T-helper 2 cell (primary cell): ENCODE measurements around the gene SVIP.

Experiments
- DNase-seq, 5 experiments: peaks; one replicate each; pipeline versions ENCODE4 v3.0.0 to v3.0.0-alpha.2; 2012 to 2022
- total RNA-seq, 2 donors: gene quantifications; one replicate each; lab custom pipeline; 2026; lab: John Stamatoyannopoulos, UW

Gene SVIP, protein sequence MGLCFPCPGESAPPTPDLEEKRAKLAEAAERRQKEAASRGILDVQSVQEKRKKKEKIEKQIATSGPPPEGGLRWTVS
- total RNA-seq: 29.6 to 47.3 reads per million in 2 donors

DNA sequence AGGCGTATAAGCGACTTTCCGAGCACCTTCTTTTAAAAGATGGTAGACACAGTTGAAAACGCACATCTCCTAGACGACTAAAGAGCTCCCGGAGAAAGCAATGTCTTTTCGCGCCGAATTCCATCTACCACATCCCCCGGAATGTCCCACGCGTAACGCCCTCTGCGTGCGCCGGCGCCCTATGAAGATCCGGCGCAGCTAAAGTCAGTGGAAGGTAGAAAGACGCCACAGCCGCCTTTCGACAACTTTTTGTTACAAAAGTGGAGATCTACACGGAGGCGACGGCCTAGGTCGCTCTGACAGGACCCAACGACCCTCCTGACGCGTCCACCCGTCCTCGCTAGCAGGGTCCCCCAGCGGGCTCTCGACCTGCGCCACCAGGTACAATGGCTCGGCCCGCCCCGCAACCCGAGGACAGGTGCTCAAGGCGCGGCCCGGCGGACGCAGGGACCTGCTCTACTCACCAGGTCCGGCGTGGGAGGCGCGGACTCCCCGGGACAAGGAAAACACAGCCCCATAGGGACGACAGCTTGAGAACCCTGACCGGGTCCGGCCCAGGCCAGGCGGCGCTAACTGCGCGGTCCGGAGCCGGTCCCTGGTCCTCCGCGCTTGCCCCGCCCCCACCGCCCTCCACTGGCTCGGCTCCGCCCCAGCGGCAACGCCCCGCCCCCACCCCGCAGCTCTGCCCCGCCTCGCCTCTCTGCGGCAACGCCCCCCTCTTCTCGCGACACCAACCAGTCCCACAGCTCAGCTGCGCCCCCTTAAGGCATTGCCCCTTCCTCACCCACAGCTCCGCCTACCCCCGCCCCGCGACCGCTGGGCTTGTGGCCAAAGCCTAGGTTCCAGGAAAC, at the start of gene SVIP:
Gene SVIP, minus strand, starts transcription at position 571 of the 851 bp plus-strand sequence. Its CDS starts 53 bp downstream, at position 518.
- DNase-seq: peak; percentile 84 to 90 (median 89)

DNA sequence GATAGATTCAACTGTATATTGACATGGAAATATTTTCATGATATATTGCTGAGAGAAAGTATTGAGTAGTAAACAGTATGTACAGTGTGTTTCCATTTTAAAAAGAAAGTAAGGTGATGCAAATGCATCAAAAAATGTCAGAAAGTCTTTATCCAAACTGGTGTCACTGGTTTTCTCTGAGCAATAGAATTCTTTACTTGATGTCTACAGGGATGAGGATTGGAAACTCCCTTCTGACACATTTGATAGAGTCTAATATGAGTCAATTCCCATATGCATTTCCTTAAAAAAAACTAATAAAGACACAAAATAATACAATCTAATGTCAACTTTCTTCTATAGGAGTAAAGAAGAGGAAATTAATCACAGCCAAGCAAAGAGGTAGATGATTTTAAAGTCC, 49.0 kb upstream of the SVIP start:
- DNase-seq: no peak

DNA sequence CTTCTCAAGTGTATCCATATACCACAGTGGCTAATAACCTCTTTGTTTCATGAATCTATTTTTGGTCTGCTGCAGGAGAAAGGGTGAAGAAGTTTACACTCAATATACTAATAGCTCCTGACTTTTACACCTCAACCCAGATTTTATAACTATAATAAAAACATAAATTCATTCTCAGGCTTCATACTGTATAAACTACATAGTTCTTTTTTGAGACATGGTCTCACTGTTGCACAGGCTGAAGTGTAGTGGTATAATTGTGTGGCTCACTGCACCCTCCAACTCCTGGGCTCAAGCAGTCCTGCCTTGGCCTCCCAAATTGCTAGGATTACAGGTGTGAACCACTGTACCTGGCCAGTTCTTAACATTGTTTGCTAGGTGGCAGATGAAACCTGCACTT, 48.4 kb upstream of the SVIP start:
- DNase-seq: no peak

DNA sequence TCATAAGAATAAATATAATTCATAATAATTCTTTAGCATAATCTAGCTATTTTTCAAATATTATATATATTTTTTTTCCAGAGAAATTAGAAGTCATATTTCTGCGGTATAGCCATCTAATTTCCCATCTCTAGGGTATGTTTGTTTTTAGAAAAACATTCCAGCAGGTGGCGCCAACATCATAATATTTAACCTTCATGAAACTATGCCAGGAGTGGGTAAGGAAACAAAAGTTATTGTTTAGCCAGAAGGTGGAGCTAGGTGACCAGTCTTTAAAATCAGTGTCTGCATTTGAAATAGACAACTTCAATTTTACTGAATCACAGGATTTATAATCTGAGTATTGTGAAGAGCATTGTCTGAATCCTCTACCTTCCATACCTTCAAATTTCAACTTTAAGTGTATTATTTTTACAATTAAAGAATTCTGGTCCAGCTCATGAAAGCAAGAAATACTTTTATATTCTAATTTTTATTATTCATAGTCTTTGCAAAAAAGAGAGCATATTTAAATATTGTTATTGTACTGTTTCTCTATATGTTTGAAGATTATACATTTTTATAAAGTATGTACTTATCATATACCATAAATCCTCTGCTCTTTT, 46.4 kb upstream of the SVIP start:
- DNase-seq: peak in 3 of 5 experiments; percentile 16 to 74 (median 34)

DNA sequence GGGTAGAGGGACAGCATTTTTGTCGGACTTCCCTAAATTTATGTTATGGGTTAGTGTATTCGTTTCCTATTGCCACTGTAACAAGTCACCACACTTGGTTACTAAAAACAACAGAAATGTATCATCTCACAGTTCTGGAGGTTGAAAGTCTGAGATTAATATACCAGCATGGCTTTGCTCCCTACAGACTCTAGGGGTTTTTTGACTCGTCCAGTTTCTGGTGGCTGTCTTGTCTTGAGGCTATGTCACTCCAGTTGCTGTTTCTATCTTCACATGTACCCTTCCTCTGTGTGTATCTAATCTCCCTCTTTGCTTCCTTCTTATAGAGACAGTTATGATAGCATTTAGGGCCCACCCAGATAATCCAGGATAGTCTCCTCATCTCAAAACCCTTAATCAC, 39.7 kb upstream of the SVIP start:
- no peak for DNase-seq

DNA sequence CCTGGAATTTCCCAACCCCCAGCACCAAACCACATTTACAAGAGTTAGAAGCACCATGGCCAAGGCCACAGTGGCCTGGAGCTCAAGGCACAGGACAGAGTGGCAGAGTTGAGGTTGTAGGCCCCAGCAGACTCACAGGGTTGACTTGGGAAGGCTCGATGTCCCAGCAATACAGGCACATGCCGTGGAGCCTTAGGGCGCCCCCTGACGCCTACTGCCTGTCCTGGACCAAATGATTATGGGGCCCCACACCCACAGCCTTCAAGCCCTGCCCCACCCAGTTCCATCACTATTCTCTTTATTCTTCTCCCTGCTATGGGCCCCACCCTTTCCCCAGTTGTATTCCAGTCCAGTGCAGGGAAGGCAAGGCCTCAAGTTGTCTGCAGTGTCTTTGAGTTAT, 30.6 kb upstream of the SVIP start, which contains the start of gene CCDC179:
Gene CCDC179, minus strand, starts transcription at position 234 of the 400 bp plus-strand sequence. Its CDS starts 53 bp downstream, at position 181.
- no peak for DNase-seq

DNA sequence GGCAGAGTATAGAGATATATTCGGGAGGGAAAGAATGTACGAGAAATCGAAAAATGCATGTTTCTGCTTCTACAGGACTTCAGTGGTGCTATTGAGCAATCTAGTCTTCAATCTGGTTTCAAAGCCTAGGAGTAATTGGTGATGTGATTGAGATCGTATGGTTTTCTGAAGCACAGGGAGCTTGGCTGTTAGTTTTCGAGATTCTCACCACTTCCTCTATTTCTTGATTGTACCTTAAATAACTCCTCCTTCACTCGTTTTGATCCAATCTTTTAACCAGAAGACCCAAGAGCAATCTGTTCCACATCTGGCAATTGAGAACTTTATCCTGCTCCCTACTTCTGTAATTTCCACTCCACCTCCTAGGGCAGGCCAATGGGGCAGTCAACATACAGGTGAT, 30.2 kb upstream of the SVIP start:
- DNase-seq: no peak

DNA sequence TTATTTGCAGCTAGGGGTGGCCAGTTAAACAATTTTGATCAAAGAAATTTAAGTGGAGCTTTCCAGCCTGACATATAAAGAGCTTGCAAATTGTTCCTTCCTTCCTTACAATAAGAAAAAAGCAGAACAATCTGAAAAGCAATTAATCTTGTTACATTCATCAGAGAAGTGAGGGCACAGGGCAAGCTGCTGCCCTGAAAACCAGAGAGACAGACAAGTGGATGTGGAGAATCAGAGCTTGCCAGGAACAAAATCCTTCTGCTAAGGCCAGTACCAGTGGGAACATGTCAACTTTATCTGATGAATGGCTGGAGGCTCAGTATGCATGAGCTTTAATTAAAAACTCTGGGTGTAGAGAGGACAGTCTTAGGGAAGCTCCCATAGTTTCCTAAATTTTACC, 21.9 kb upstream of the SVIP start:
- no peak for DNase-seq

DNA sequence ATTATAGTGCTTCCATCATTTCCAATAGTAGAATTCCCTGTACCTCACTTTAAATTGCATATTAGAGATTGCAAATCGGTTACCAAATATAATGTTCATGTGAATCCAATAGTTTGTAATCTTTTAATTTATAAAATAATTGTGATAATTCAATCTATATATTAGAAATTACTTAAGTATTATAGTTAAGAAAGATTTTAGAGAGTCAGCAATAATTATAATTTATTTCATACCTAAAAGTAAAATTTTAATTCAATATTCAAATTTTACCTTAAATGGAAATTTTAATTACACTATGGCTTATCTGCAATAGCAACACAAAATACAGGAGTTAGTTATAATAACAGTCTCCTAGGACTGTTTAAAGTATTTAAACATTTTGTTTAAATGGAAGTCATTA, 17.1 kb upstream of the SVIP start:
- DNase-seq: no peak

DNA sequence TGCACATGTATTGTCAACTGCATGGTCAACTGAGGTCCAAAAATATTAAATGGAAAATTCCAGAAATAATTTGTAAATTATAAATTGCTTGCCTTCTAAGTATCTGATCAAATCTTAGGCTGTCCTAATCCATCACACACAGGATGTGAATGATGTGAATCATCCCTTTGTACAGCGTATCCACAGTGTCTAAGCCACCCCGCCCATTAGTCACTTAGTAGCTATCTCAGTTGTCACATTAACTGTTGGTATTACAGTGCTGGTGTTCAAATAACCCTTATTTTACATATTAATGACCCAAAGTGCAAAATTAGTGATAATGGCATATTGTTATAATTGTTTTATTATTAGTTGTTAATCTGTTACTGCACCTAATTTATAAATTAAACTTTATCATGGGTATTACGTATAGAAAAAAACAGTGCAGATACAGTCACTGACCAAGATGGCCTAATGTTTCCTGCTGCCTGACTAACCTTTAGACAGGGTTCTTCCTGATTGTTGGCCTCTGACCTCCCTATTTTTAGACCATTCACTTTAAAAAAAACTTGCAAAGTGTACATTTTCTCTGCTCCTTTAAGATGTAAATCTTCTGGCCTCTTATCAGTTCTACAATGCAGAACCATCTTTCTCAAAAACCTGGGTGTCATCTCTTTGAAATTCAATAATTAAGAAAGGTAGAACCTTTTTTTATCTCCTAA, 2.9 kb upstream of the SVIP start:
- no peak for DNase-seq

DNA sequence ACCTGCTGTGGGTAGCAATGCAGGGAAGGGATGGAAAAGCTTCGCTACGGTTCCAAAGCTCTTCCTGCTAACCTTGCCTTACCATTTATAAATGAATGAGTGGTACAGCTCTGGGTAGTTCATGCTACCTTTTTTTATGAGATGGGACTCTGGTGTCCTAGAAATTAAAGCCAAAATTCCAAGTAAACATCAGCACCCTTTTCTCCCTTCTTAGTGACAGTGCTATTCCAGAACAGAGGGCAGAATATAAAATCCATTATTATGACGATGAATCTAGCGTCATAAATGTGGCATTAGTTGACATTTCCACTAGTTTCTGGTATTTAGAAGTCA, 447 bp upstream of the SVIP start:
- no peak for DNase-seq

DNA sequence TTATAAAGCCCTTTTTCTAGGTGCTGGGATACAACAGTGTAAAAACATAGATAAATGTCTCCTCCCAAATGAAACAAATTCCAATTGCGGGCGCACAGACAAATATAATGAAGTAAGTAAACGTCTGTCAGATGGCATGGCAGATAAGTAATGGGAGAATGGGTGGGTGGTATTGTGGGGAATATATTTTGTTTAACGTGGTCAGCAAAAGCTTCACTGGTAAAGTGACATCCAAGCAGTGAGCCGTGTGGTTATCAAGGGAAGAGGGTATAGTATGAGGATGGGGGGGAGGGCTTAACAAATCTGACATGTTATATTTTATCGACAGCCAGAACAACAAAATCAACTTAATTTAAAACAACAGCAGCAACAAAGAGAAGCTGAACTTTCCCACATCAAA, 1.2 kb downstream of the SVIP start:
- DNase-seq: peak in 1 of 5 experiments; percentile 10

DNA sequence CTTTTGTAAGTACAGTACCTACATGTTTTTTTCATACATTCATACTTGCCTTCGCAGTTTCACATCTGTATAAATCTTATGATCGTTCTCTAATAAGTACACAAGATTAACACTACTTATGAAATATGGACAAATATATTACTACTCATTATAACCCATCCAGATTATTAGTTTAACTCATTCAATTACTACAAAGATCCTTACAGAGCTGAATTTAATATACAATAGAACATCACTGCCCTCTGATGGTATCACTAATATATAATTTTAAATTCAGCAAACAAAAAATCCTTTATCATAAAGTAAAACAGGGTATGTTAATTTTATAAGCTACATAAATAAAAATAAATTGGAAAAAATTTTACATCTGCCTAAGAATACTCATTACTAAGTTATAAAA, 7.4 kb downstream of the SVIP start:
- DNase-seq: no peak

DNA sequence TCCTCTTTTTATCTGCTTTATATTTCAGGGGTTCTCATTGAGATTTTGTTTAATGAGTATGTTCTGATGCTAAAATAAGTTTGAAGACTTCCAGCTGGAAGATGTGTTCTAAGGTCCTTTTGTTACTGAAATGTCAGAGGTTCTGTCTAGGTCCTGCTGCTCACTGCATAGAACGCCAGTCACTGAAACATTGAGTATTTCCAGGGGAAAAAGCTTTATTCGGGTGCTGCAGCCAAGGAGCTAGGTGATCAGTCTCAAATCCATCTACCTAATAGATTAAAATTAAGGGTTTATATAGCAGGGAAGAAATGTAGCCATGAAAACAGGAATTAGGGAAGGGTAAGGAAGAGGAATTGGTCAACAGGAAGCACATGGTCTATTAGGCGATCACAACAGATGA, 19.7 kb downstream of the SVIP start:
- no peak for DNase-seq

DNA sequence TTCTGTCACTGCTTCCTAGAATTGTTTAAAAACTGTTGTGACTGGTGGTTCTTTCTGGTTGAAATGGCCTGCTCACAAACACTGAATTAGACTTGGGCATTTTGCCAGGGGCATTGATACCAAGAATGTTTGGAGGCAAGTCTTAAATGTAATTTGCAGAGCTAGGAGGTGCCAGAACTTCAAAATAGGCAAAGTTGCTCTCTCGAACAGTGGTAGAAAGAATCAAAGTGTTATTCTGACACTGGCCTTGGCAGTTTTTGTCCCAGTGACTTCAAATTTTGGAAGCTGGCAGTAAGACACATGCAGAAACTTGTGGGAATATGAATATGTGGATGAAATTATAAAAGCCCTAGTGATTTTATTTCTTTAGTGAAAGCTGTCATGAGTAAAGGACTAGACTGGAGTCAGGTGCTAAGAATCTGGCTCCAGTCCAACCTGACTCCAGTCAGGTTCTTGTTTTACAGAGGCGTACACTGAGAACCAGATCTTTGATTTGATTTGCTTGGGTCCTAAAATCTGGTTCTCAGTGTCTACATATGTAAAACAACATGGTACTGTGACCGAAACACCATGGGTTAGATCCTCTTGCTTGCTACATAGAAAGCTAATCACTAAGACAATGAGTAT, 20.9 kb downstream of the SVIP start:
- DNase-seq: no peak

DNA sequence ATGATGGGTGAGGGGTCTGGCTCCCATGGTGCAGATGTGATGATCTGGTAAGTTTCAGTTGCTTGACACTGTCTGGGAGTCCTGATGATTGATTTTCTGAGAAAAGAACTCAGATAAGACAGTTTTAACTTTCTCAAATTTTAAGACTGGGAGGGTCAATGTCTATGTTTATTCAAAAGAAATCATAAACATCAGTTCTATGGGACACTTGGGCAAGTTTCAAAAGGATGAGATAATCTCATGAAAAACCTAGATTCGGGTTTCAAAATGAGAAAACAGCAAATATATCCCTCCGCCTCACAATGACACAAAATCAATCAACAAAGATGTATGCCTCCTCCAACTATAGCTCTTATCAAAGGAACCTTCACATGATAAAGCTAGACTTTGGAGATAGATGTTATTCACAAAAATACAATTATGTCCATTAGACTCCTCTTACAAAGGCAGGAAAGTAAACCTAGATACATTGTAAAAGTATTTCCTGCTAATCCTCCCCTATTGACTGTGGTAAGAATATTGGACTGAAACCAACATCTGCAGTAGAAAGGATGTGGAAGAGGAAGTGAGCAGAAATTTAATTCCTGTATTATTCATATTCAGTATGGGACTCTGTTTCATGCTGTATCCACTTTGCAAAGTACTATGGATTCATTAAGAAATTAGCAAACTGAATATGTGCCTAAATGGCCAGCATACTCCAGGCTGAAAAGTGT, 21.6 kb downstream of the SVIP start:
- DNase-seq: no peak

DNA sequence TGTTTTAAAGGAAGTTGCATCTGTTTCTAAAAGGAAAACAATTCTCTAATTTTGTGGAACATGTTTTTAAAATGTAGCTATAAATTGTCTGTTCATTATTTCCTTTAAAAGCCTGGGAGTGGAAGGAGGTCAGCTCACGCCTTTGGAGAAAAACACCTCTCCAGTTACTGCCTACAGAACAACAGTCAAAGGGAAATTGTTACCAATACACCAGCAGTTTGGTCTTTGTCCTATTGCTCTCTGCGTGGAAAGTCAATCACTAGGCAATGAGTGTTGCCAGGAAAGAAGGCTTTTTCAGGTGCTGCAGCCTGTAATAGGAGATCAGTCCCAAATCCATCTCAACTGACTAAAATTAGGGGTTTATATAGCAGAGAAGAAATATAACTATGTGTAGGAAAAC, 22.2 kb downstream of the SVIP start:
- DNase-seq: no peak

DNA sequence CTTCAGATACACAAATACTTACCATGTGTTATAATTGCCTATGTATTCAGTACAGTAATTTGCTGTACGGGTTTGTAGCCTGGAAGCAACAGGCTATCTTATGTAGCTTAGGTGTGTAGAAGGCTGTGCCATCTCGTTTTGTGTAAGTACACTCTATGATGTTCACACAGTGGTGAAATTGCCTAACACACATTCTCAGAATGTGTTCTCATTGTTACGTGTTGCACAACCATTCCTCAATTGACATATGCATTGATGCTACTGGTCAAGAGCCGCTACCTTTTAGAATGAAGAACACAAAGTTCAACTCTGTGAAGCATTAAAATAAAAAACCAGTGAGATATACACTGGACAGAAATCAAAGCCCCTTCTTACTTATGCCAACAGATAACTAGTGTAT, 26.7 kb downstream of the SVIP start:
- DNase-seq: no peak

DNA sequence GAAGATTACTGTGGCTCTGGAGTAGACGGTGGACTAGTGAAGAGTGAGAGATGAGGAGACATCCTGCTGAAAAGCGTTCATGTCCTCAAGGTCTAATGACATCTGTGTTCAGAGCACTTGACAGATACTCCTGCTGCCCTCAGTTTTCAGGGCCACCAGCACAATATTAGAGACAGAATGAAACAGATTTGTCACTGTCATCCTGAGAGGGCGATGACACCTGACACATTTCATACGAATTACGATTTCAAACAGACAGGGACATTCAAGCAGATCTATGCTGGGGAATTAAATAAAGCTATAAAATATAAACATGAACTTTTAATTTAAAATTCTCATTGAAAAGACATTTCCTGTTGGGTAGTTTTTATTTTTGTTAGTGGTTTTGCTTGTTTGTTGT, 29.1 kb downstream of the SVIP start:
- DNase-seq: no peak

DNA sequence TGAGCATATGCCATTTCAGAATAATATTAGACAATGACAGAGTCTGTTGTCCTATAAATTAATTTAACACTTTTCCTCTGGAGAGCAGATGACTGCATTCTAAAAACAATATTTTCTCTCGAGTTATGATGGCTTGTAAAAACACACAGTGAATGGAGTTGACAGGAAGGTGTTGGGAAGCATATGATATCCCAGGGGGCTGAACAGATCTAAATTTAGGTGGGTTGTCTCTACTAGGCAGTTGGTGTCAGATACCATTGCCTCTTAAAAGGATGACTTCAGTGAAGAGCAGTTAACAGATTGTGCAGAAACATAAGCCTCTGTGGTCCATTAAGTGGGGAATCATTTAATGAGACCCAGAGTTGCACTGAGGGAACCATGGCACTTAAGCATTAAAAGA, 30.7 kb downstream of the SVIP start:
- no peak for DNase-seq

DNA sequence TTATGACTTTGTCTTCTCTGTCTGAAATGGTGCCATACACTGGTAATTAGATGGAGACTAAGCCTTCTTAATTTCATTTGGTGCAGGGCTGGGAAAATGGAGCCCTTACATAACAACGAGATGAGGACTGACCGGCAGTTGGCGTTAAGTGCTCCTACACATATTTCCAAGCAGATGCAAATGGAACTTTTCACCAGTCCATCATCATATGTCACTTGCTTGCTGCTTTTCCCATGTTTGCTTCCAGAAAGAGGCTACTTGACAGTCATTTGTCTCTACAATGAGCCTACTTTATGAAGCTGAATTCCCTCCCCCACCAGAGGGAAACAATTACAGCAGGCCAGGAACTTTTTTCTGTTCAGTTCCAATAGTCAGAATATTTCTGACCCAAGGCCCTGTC, 32.6 kb downstream of the SVIP start:
- no peak for DNase-seq

DNA sequence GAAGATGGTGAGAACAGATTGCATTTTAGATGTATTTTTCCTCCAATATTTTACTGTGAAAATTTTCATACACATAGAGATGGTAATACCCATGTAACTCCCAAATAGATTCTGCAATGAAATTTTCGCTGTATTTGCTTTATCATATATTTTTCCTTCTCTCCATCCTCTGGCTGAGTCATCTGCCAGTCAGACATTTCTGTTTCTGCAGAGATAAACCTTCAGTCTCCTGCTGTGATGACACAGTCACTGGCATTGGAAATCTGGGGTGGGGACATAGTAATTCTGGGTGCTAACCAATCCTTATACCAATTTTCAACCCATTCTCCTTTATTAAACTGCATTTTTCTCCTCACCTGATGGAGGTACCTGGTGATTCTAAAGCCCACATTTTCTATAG, 33.7 kb downstream of the SVIP start:
- DNase-seq: no peak
